Amygdala (tissue), 56 donors: ENCODE data around the gene CYBC1.

Source experiments
- DNase-seq, 56 donors: peaks; one replicate each; lab custom pipeline; 2025; lab: John Stamatoyannopoulos, UW

Gene CYBC1

GRCh38 chr17:82437325-82437668, 13.3 kb downstream of the CYBC1 start:
- DNase-seq = no peak

GRCh38 chr17:82436601-82437324, 13.8 kb downstream of the CYBC1 start:
- DNase-seq = no peak

- DNase-seq = no peak
Observed at GRCh38 chr17:82435601-82436583, 14.7 kb downstream of the CYBC1 start.

- no peak for DNase-seq
Observed at GRCh38 chr17:82435103-82435502, 15.4 kb downstream of the CYBC1 start.

GRCh38 chr17:82434216-82434565, 16.4 kb downstream of the CYBC1 start:
- DNase-seq = no peak

GRCh38 chr17:82433560-82434215, 16.9 kb downstream of the CYBC1 start:
- DNase-seq = no peak

GRCh38 chr17:82432017-82432416, 18.5 kb downstream of the CYBC1 start:
- DNase-seq = no peak

GRCh38 chr17:82429824-82430223, 20.7 kb downstream of the CYBC1 start:
- DNase-seq = no peak

- no peak for DNase-seq
Observed at GRCh38 chr17:82428546-82428945, 22.0 kb downstream of the CYBC1 start.

- DNase-seq = no peak
Observed at GRCh38 chr17:82424863-82425159, 25.7 kb downstream of the CYBC1 start.

- DNase-seq = peak in 2 of 56 donors; percentile 13 to 27
Observed at GRCh38 chr17:82424001-82424862, 26.3 kb downstream of the CYBC1 start.

GRCh38 chr17:82419540-82419939, 31.0 kb downstream of the CYBC1 start:
- no peak for DNase-seq

- DNase-seq = peak in 53 of 56 donors; percentile 19 to 98 (median 81)
Observed at GRCh38 chr17:82418001-82418986, 32.3 kb downstream of the CYBC1 start, which contains the start of the genes HEXD and OGFOD3. Gene HEXD, plus strand, starts transcription at chr17:82418347. Its CDS starts 1,453 bp downstream, at chr17:82419800. Gene OGFOD3, minus strand, starts transcription at chr17:82418586. Its CDS starts 101 bp downstream, at chr17:82418485.

- DNase-seq = no peak
Observed at GRCh38 chr17:82416771-82417170, 33.8 kb downstream of the CYBC1 start.

GRCh38 chr17:82416264-82416663, 34.3 kb downstream of the CYBC1 start:
- no peak for DNase-seq

GRCh38 chr17:82415786-82416185, 34.8 kb downstream of the CYBC1 start:
- DNase-seq = no peak

- no peak for DNase-seq
Observed at GRCh38 chr17:82415336-82415735, 35.2 kb downstream of the CYBC1 start.

GRCh38 chr17:82414548-82415281, 35.8 kb downstream of the CYBC1 start:
- peak in 37 of 56 donors; percentile 7 to 73 (median 43) for DNase-seq
